ENCODE measurements around the gene MYOF. TPM values are rescaled to one million over a fixed set of nuclear protein-coding genes. Genes with fewer than 3 reads are reported as not detected.
A peak's percentile ranks its signal among the peaks of the same experiment; 100 is the strongest.
"Not testable (repeated sequence)": the region's sequence is repeated elsewhere in the genome, so short reads cannot be mapped to it uniquely, and the experiment has no call there.

MYOF gene
- total RNA-seq, 4 donors from 2014 or later = 4.1 to 10.3 (median 6.3) TPM

- intact Hi-C loops (cut with DNase I; ENCODE audit: low total_unique reads) (no loop called here), in situ Hi-C loops (cut with MboI; ENCODE audit: low sequenced_read_pairs in 4 of 4) (no loop called here)
- Histone ChIP-seq H3K4me3 (no peak overlapping the region), H3K9me3 (no peaks in the 10 kb centered on the region), H3K27ac (peak overlapping the region; percentile 50 to 69 (median 55)), H3K27me3 (no peaks in the 10 kb centered on the region), H3K36me3 (no peaks in the 10 kb centered on the region), H3K4me1 (peaks cover 12 to 28% of the 10 kb centered on the region in 2 donors)
- no peak for DNase-seq
- TF ChIP-seq CTCF (IDR thresholded peaks at IDR 0.05 in 4 of 5, conservative IDR thresholded peaks at IDR 0.05 in 1 of 5) (no peak), POLR2A (IDR thresholded peaks at IDR 0.05) (no peak)
- ATAC-seq = no peak
Measured at GRCh38 chr10:93468461-93469213, 13.5 kb downstream of the MYOF start.

GRCh38 chr10:93467635-93468034 is 14.5 kb downstream of the MYOF start:
- H3K36me3 ChIP-seq; H3K9me3 ChIP-seq; DNase-seq; H3K4me3 ChIP-seq; H3K27me3 ChIP-seq; in situ Hi-C loops (cut with MboI; ENCODE audit: low sequenced_read_pairs in 4 of 4); intact Hi-C loops (cut with DNase I; ENCODE audit: low total_unique reads); ATAC-seq: not testable (repeated sequence)
- H3K4me1 ChIP-seq = peaks cover 14 to 28% of the 10 kb centered on the region in 2 donors
- peak overlapping the region; percentile 50 to 69 (median 55) for H3K27ac ChIP-seq

- intact Hi-C loops (cut with DNase I; ENCODE audit: low total_unique reads) = no loop called here
- ATAC-seq = peak; percentile 63 to 75
- H3K27me3 ChIP-seq = no peaks in the 10 kb centered on the region
- peak overlapping the region; percentile 71 to 86 (median 78) for H3K27ac ChIP-seq
- DNase-seq = peak; percentile 61 to 83
- H3K4me3 ChIP-seq = no peak overlapping the region
- H3K36me3 ChIP-seq = no peaks in the 10 kb centered on the region
- H3K4me1 ChIP-seq = peaks cover 14 to 28% of the 10 kb centered on the region in 2 donors
- no peak for TF ChIP-seq CTCF (IDR thresholded peaks at IDR 0.05 in 4 of 5, conservative IDR thresholded peaks at IDR 0.05 in 1 of 5)
- no peak for TF ChIP-seq POLR2A (IDR thresholded peaks at IDR 0.05)
- in situ Hi-C loops (cut with MboI; ENCODE audit: low sequenced_read_pairs in 4 of 4) = no loop called here
- no peaks in the 10 kb centered on the region for H3K9me3 ChIP-seq
Measured at GRCh38 chr10:93465806-93466675, 16.1 kb downstream of the MYOF start.

GRCh38 chr10:93464776-93465388 is 17.3 kb downstream of the MYOF start:
- no peak for TF ChIP-seq CTCF (IDR thresholded peaks at IDR 0.05 in 4 of 5, conservative IDR thresholded peaks at IDR 0.05 in 1 of 5)
- no peak for TF ChIP-seq POLR2A (IDR thresholded peaks at IDR 0.05)
- Histone ChIP-seq H3K36me3 (no peaks in the 10 kb centered on the region), H3K27ac (peak overlapping the region; percentile 71 to 86 (median 78)), H3K27me3 (no peaks in the 10 kb centered on the region), H3K4me3 (no peak overlapping the region), H3K9me3 (no peaks in the 10 kb centered on the region), H3K4me1 (peaks cover 14 to 28% of the 10 kb centered on the region in 2 donors)
- DNase-seq (no peak), ATAC-seq (no peak)
- in situ Hi-C loops (cut with MboI; ENCODE audit: low sequenced_read_pairs in 4 of 4) = no loop called here
- intact Hi-C loops (cut with DNase I; ENCODE audit: low total_unique reads) = no loop called here
